ENCODE data around the gene LRFN2.

LRFN2 gene

DNA sequence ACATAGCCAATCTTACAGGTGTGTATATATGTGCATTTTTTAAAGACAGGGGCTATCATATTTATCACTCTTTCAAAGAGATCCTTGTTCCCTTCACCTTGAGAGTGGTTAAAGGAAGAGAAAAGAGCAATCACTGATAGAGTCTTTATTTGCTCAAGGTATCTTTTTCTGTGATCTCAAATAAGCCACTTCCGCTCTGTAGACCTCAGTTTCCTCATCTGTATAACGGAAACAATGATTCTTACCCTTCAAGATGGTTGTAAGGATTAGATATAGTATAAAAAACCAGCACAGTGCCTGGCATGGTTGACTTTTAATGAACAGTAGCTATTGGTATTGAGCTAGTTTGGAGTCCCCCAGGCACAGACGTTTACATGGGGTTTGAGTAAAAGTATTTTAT, 10.1 kb upstream of the LRFN2 start:
- no peak overlapping the region for H3K4me3 ChIP-seq (ENCODE audit: low read length)
- peak; percentile 92 for DNase-seq (ENCODE audit: low read depth, low spot score)

DNA sequence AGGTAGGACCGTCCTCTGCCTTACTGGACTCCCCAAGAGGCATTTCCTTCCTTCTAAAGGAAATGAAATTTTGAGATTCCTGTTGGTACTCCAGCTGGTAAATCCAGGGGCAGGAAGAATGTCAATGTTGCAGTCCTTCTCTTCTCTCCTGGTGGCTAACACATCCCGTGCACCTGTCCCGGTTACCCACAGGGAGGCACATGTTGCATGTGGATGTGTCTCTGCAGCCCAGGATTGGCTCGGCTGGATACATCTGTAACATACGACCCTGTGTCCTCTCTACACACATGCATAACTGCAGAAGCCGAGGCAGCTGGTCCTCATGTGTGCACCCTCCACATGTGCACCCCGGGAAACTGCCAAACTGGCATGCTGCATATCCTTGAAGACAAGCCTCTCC, 1.3 kb upstream of the LRFN2 start:
- no peak for DNase-seq (ENCODE audit: low read depth, low spot score)
- no peak overlapping the region for H3K4me3 ChIP-seq (ENCODE audit: low read length)

DNA sequence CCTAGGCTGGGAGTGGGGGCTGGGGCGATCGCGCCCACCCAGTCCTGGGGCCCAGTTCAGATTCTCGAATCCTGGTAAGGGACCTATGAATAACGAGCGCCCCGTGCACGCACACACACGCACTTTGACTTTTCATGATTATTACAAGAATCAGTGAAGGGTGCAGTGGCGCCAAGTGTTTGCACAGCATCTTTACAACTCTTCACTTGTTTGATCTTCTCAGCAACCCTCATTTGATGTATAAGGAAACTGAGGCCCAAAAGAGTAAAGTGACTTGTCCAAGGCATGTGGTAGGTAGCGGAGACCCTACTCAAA, 863 bp upstream of the LRFN2 start:
- peak overlapping the region; percentile 56; the same call in 1 of the 2 replicates for H3K4me3 ChIP-seq (ENCODE audit: low read length)
- DNase-seq (ENCODE audit: low read depth, low spot score), result no peak

DNA sequence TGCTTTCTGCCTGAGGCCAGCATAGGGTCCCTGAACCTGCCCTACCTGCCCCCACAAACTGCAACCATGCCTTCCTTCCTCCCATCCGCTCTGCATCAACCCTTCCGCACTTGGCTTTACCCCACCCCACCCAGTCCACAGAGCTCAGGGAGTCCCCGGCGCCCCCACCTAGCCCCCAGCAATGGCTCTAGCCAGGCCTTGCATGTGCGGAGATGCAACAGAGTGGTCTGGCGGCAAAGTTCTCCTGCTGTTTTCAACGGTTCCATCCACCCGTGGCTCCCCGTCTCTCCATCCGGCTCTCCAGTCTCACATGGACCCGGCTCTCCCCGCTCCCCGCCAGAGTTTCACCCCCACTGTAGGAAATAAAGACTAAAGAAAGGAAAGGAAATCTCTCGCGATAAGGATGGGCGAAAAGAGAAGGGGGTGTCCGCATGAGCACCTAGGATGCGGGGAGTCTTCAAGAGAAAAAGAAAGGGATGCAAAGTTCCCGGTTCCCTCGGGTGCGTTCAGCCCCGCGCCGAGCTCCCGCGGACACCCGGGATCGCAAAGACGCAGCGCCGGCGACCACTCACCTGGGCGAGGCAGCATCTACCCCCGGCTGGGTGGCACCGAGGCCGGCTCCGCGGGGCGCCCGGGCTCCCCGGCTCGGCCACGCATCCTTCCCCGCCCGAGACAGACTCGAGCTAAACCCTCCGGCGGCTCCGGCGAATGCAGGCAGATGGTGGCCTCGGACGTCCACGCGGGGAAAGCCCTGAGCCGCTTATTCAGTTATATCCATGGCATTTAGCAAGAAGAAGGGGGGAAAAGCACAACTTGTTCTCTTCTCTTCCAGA, 579 bp downstream of the LRFN2 start:
- no peak for DNase-seq (ENCODE audit: low read depth, low spot score)
- H3K4me3 ChIP-seq (ENCODE audit: low read length), result peak overlapping the region; percentile 56

GRCh38 chr6:40585651-40586269, 1.4 kb downstream of the LRFN2 start:
- DNase-seq (ENCODE audit: low read depth, low spot score), result no peak
- H3K4me3 ChIP-seq (ENCODE audit: low read length), result no peak overlapping the region

DNA sequence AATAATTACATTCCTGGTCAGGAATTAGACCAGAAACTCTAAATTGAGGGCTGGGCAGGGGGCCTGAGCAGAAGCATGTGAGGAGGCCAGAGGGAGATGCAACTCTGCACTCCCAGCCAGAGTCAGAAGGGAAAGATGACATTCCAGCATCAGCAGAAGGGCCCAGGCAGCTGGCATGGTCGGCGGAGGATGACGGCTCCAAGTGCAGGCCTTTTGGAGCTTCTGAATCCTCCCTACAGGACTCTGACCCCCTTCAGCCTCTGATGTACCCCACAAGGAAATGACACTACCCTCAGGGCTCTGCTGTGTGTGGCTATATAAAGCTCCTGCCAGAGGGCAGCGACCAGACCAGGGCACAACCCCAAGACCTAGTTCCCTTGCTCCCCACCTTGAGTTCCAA, 1.9 kb downstream of the LRFN2 start:
- no peak for DNase-seq (ENCODE audit: low read depth, low spot score)
- no peak overlapping the region for H3K4me3 ChIP-seq (ENCODE audit: low read length)

- DNase-seq (ENCODE audit: low read depth, low spot score), result no peak
- H3K4me3 ChIP-seq (ENCODE audit: low read length), result no peak overlapping the region
Observed at GRCh38 chr6:40584741-40585140, 2.4 kb downstream of the LRFN2 start.

DNA sequence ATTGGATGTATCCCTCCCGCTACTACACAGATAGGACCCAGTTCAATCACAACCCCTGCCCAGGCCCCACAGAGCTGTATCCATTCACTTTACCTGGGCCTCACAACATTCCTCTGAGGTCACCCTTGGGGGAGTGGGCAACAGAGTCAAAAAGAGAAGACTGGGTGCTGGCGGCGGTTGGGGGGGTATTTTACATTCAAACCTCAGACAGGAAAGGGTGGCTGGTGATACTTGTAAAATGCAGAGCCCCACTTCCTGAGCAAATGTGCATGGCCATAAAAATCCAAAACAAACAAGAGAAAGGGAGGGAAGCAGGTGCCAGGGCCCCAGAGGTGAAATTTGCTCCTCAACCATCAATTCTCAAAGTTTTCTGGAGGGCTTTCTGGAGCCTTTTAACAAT, 3.5 kb downstream of the LRFN2 start:
- H3K4me3 ChIP-seq (ENCODE audit: low read length), result no peak overlapping the region
- peak; percentile 46 for DNase-seq (ENCODE audit: low read depth, low spot score)

GRCh38 chr6:40582892-40583291, 4.3 kb downstream of the LRFN2 start:
- H3K4me3 ChIP-seq (ENCODE audit: low read length), result no peak overlapping the region
- no peak for DNase-seq (ENCODE audit: low read depth, low spot score)

- DNase-seq (ENCODE audit: low read depth, low spot score), result no peak
- H3K4me3 ChIP-seq (ENCODE audit: low read length), result no peak overlapping the region
Observed at GRCh38 chr6:40579101-40579500, 8.1 kb downstream of the LRFN2 start.

DNA sequence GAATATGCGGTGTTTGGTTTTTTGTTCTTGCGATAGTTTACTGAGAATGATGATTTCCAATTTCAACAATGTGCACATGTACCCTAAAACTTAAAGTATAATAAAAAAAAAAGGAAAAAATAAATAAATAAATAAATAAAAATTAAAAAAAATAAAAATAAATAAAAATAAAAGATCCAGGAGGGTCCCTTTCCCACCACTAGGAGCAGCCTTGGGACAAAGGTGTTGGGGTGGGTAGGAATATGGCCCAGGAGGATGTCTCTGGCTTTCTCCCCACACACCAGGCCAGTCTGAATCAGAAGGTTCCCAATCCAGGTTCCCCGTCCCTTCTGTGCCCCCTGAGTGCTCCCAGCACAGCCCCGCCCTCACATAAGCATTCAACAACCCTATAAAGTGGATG, 9.5 kb downstream of the LRFN2 start:
- H3K4me3 ChIP-seq (ENCODE audit: low read length), result no peak overlapping the region
- DNase-seq (ENCODE audit: low read depth, low spot score), result no peak

- no peak overlapping the region for H3K4me3 ChIP-seq (ENCODE audit: low read length)
- DNase-seq (ENCODE audit: low read depth, low spot score), result no peak
Observed at GRCh38 chr6:40573221-40573620, 13.9 kb downstream of the LRFN2 start.

DNA sequence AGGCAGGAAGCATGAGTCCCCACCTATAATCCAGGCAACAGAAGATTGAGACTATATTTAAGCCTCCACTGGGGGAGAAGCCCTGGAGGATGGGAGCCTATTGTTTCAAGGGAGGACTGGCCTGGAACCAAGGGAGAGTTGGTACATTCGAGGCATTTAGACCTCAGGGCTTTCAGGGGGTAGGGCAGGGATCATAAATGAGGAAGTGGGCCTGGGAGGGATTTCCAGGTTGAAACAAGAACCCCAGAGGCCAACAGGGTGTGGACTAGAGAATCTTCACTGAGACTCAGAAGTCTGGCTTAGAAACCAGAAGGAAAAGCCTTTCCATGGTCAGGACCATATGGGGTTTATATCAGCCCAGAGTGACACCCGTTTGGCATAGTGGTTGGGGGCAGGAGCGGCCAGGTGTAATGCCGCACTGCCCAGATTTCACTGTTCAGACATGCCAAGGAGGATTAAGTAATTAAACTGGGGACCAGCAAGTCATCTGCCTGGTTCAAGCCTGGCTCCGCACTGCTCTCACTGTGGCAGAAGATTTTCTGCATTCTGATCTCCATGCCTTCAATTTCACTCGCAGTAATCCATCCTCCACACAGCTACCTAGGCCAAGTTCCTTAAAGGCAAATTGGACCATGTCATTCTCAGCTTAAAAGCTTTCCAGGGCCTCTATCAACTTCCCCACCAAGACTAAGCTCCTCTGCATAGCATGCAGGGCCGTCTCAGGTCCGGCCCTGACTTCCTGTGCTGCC, 17.8 kb downstream of the LRFN2 start:
- H3K4me3 ChIP-seq (ENCODE audit: low read length), result no peak overlapping the region
- no peak for DNase-seq (ENCODE audit: low read depth, low spot score)

DNA sequence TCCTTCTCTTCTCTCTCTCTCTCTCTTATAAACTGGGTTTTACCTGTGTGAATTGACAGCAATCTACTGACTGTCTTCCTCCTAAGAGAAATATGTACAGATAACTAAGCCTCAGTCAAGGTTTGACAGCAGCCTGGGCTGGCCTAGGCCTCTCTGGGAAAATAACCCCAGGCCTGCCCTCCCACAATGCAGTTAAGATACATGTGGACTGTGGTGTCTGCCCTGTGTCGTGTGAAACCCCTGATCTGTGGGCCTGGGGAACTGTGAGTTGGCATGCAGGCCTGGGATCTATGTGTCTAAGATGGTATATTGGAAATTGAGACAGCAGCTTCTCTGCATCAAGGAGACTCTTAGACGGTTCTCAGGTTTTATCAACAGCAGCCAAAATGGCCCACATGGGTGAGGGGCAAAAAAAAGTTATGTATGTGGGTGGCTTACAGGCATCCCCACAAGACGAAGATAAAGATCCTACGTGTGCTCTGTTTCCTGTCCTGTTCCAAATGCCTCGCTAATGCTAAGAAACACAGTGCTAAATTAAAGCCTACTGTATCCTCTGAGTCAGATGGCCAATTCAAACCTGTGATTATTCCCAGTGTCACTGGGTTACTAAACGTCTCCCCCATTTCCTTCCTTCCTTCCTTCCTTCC, 19.0 kb downstream of the LRFN2 start:
- no peak for DNase-seq (ENCODE audit: low read depth, low spot score)
- H3K4me3 ChIP-seq (ENCODE audit: low read length), result no peak overlapping the region

GRCh38 chr6:40563111-40563510, 24.1 kb downstream of the LRFN2 start:
- no peak for DNase-seq (ENCODE audit: low read depth, low spot score)
- H3K4me3 ChIP-seq (ENCODE audit: low read length), result no peak overlapping the region

DNA sequence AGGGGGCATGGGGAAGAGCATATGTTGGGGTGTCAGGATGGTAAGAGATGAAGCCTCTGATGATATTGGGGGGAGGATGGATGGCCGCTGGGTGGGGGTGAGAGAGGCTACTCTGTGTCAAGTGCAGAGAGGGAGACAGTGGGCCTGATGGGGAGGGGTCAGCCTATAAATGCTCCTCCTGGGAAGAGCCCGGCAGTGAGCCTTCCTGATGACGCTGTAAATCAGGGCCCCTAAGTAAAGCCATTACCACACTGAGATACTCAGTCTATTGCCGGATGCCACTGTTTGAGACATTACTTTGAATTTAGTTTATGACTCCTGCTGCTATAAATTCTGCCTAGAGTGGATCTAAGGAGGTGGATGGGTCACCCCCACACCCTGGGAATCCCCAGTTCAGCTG, 28.1 kb downstream of the LRFN2 start:
- DNase-seq (ENCODE audit: low read depth, low spot score), result no peak

DNA sequence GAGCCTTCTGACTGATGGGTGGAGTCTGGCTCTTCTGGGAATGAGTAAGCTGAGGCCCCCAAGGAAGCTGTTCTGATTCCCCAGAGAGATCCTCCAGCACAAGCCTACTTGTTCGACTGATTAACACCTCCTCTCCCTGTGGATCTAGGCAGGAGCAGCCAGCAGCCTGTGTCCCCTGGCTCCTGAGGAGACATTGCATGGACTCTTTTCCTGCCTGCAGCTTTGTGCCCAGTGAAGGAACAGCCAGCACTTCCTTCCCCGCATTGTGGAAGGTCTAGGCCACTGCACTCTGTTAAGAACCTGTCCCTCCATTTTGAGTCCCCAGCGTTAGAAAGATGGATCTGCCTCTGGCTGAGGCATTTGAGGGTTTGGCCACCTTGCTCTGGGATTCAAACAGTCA, 29.1 kb downstream of the LRFN2 start:
- no peak for DNase-seq (ENCODE audit: low read depth, low spot score)
- H3K4me3 ChIP-seq (ENCODE audit: low read length), result no peak overlapping the region

More for the DNA sequence above, 28.1 kb downstream of the LRFN2 start:
- no peak overlapping the region for H3K4me3 ChIP-seq (ENCODE audit: low read length)

GRCh38 chr6:40556881-40557280, 30.3 kb downstream of the LRFN2 start:
- no peak for DNase-seq (ENCODE audit: low read depth, low spot score)
- H3K4me3 ChIP-seq (ENCODE audit: low read length), result no peak overlapping the region

DNA sequence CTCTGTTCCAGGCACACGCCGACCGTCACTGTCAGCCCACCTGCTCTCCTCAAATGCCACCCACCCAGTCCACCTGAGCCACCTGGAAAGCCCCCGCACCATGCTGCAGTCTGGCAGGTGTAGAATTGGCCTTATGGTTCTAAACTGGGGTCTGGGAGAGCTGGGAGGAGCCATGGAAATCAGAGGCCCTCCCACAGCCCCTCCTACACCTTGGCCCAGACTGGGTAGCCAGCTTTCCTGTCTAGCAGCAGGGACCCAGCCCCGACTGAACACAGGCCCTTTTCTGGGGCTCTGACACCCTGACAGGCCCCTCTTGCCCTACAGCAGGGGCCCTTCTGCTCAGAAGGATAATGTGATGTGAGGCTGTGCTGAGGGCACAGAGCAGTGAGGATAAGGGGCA, 31.1 kb downstream of the LRFN2 start:
- DNase-seq (ENCODE audit: low read depth, low spot score), result no peak
- no peak overlapping the region for H3K4me3 ChIP-seq (ENCODE audit: low read length)

DNA sequence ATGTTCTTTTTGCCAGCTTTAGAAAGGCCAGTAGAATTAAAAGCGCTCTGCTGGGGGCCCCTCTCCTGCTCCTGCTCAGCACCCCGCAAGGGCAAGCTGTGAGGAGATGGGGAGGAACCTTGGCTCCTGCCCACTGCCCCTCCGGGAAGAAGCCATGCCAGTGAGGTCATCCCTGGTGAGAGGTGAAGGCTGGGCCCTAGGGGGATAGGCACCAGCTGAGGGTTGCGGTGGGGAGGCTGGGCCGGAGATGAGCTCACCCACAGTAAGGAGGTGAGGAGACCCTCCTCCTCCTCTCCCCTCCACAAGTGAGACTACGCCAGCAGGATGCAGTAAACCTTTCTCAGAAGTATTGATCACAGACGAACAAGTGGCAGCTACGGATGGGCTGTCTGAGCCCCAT, 32.1 kb downstream of the LRFN2 start:
- no peak overlapping the region for H3K4me3 ChIP-seq (ENCODE audit: low read length)
- no peak for DNase-seq (ENCODE audit: low read depth, low spot score)

Measured in Jurkat, Clone E6-1 (cell line).